D721Med (cell line): ENCODE results near the gene ZNF549.

Experiments used
- DNase-seq: peaks from one replicate; pipeline ENCODE4 v3.0.0; 2011; ENCODE audit warnings: low spot score; ENCODE audit not compliant: insufficient read length
- FAIRE-seq: peaks from 2 replicates; lab custom pipeline; 2011; peaks lifted over from hg19 to GRCh38; lab: Jason Lieb, UNC
- CTCF ChIP-seq: IDR thresholded peaks from 2 replicates; pipeline ENCODE4 v1.5.1; 2012; ENCODE audit warnings: mild to moderate bottlenecking, control low read depth; ENCODE audit not compliant: insufficient read depth; ENCODE audit errors: missing control alignments

Gene ZNF549

DNA sequence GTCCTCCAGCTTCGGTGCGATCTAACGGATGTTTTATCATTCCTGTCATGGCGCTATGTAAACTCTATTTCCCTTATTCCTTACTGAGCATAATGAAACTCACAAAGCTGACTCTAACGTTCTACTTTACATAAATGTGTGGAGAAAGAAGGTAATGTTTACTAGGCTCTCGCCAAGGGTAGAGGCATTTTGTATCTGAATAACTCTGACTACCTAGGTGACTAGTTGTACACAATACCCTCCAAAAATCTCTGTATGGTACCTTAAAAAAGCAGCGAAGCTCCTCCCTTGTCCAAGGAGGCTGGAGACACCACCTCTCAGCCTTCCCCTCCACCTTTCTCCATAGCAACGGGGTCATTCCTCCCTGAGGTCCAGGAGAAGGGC, 72.2 kb downstream of the ZNF549 start:
- FAIRE-seq (no peak), DNase-seq (no peak)
- no peak for TF ChIP-seq CTCF

GRCh38 chr19:57599761-57600383, 72.7 kb downstream of the ZNF549 start, which contains the start of gene ZNF530:
ZNF530 (plus strand) TSS chr19:57599885; CDS start chr19:57604346, 4,461 bp downstream.
- no peak for FAIRE-seq

GRCh38 chr19:57606931-57607330, 79.8 kb downstream of the ZNF549 start:
- no peak for DNase-seq
- no peak for FAIRE-seq
- no peak for TF ChIP-seq CTCF

More at GRCh38 chr19:57599761-57600383, 72.7 kb downstream of the ZNF549 start, which contains the start of gene ZNF530:
- DNase-seq, result peak; percentile 86
- TF ChIP-seq CTCF, result no peak
